Effector memory CD4-positive, alpha-beta T cell (primary cell): ENCODE data around the gene TES.

Source experiments
- DNase-seq, 3 donors: peaks; one replicate each; pipeline ENCODE4 v3.0.0-alpha.2; 2020
- H3K27ac ChIP-seq: 2 replicates; pipeline ENCODE4 v1.7.0; 2013; ENCODE audit warnings: mild to moderate bottlenecking, low read length, moderate library complexity; ENCODE audit not compliant: insufficient read depth, poor library complexity, severe bottlenecking
- H3K27me3 ChIP-seq: replicated peaks from 2 replicates; pipeline ENCODE4 v1.7.0; 2013; ENCODE audit warnings: mild to moderate bottlenecking, low read length; ENCODE audit not compliant: insufficient read depth, control insufficient read depth, poor library complexity, severe bottlenecking
- H3K36me3 ChIP-seq: 2 replicates; pipeline ENCODE4 v1.7.0; 2013; ENCODE audit warnings: mild to moderate bottlenecking, low read length, moderate library complexity; ENCODE audit not compliant: control insufficient read depth, insufficient read depth
- H3K4me1 ChIP-seq: 2 replicates; pipeline ENCODE4 v1.7.0; 2013; ENCODE audit warnings: low read length, mild to moderate bottlenecking; ENCODE audit not compliant: control insufficient read depth, insufficient read depth, poor library complexity, severe bottlenecking
- H3K4me3 ChIP-seq: 2 replicates; pipeline ENCODE4 v1.7.0; 2013; ENCODE audit warnings: low read length, low read depth, mild to moderate bottlenecking; ENCODE audit not compliant: insufficient read depth, poor library complexity, severe bottlenecking
- H3K9me3 ChIP-seq: 2 replicates; pipeline ENCODE4 v1.7.0; 2013; ENCODE audit warnings: mild to moderate bottlenecking, low read length, moderate library complexity; ENCODE audit not compliant: control insufficient read depth

Gene TES

GRCh38 chr7:116185956-116186355, 24.4 kb upstream of the TES start:
- no peak for DNase-seq
- H3K36me3 ChIP-seq, result no peaks in the 10 kb centered on the region
- no peak overlapping the region for H3K4me3 ChIP-seq
- H3K4me1 ChIP-seq, result no peaks in the 10 kb centered on the region
- no peaks in the 10 kb centered on the region for H3K27me3 ChIP-seq
- H3K9me3 ChIP-seq, result no peaks in the 10 kb centered on the region
- H3K27ac ChIP-seq, result no peak overlapping the region

DNA sequence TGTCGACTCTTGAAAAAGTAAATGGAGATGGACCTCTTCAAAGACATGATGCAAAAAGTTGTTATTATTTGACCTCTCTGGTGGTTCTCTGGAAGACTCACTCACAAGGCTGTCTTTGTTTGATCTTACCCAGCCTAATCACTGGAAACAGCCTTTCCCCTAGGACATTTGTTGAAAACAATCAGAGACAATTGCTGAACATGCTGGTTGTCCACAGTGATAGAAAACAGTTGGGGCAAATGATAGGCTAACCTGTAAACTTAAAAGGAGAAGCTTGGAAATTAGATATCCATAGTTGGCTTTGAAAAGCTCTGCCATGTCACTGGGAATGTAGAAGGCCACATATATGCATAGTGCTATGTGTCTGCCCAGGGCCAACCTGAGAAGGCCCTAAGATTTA, 22.9 kb upstream of the TES start:
- H3K27ac ChIP-seq, result no peak overlapping the region
- DNase-seq, result no peak
- no peaks in the 10 kb centered on the region for H3K4me1 ChIP-seq
- H3K27me3 ChIP-seq, result no peaks in the 10 kb centered on the region
- H3K36me3 ChIP-seq, result no peaks in the 10 kb centered on the region
- H3K4me3 ChIP-seq, result no peak overlapping the region
- H3K9me3 ChIP-seq, result no peaks in the 10 kb centered on the region

GRCh38 chr7:116193329-116194087, 16.8 kb upstream of the TES start:
- Histone ChIP-seq H3K27ac (no peak overlapping the region), H3K27me3 (no peaks in the 10 kb centered on the region), H3K9me3 (no peaks in the 10 kb centered on the region), H3K36me3 (no peaks in the 10 kb centered on the region), H3K4me1 (no peaks in the 10 kb centered on the region), H3K4me3 (no peak overlapping the region)
- DNase-seq, result no peak

DNA sequence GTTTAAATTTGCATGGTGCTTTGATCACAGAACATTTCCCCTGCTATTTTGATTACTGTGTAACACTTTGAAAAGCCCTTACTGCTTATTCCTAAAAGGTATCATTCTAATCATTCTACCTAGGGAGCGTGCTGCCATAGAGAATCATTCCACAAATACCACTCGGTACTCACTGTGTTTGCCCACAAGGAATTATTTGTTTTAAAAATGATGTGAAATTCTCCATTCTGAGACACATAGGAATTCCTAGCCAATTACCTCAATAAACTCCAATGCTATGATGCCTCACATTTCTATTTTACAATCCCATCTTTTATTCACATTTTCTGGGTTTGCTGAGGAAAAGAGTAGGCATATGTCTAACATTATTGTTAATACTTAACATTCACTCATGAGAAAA, 16.2 kb upstream of the TES start:
- no peaks in the 10 kb centered on the region for H3K9me3 ChIP-seq
- H3K4me3 ChIP-seq, result no peak overlapping the region
- DNase-seq, result no peak
- no peaks in the 10 kb centered on the region for H3K36me3 ChIP-seq
- H3K27ac ChIP-seq, result no peak overlapping the region
- H3K27me3 ChIP-seq, result no peaks in the 10 kb centered on the region
- H3K4me1 ChIP-seq, result no peaks in the 10 kb centered on the region

DNA sequence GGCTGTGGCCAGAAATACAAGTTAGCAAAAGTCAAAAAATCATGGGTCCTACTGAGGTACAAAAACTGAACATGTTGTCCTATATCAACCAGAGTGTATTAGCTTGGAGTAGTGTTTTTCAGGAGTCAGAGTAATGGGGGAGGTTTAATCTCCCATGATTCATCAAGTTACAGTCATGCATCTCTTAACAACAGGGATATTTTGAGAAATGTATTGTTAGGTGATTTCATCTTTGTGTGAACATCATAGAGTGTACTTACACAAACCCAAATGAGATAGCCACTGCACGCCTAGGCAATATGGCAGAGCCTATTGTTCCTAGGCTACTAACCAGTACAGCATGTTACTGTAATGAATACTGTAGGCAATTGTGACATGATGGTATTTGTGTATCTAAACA, 14.9 kb upstream of the TES start:
- Histone ChIP-seq H3K27me3 (no peaks in the 10 kb centered on the region), H3K9me3 (no peaks in the 10 kb centered on the region), H3K36me3 (no peaks in the 10 kb centered on the region), H3K4me1 (no peaks in the 10 kb centered on the region), H3K4me3 (no peak overlapping the region), H3K27ac (no peak overlapping the region)
- no peak for DNase-seq

GRCh38 chr7:116196947-116197346, 13.4 kb upstream of the TES start:
- Histone ChIP-seq H3K36me3 (no peaks in the 10 kb centered on the region), H3K4me3 (no peak overlapping the region), H3K27me3 (no peaks in the 10 kb centered on the region), H3K4me1 (no peaks in the 10 kb centered on the region), H3K9me3 (no peaks in the 10 kb centered on the region), H3K27ac (no peak overlapping the region)
- DNase-seq, result no peak

GRCh38 chr7:116197360-116197759, 13.0 kb upstream of the TES start:
- no peak for DNase-seq

GRCh38 chr7:116198748-116199410, 11.5 kb upstream of the TES start:
- no peak for DNase-seq
- Histone ChIP-seq H3K36me3 (no peaks in the 10 kb centered on the region), H3K27ac (no peak overlapping the region), H3K27me3 (no peaks in the 10 kb centered on the region), H3K4me1 (no peaks in the 10 kb centered on the region), H3K4me3 (no peak overlapping the region), H3K9me3 (no peaks in the 10 kb centered on the region)

More at GRCh38 chr7:116197360-116197759, 13.0 kb upstream of the TES start:
- Histone ChIP-seq H3K4me3 (no peak overlapping the region), H3K27ac (no peak overlapping the region), H3K27me3 (no peaks in the 10 kb centered on the region), H3K9me3 (no peaks in the 10 kb centered on the region), H3K4me1 (no peaks in the 10 kb centered on the region), H3K36me3 (no peaks in the 10 kb centered on the region)

DNA sequence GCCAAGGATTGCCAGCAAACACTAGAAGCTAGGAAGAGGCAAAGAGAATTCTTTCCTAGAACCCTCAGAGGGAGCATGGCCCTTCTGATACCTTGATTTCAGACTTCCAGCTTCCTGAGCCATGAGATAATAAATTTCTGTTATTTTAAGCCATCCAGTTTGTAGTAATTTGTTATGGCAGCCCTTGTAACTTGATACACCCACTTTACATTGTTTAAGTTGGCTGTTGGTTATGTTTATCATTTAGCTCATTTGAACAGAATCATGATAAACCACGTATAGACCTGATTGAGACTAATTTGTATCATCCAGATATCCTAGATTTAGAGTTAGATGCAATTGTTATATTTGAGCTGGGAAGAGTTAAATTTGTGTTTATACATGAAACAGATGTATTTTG, 9.4 kb upstream of the TES start:
- no peak for DNase-seq
- Histone ChIP-seq H3K27me3 (no peaks in the 10 kb centered on the region), H3K4me1 (no peaks in the 10 kb centered on the region)

DNA sequence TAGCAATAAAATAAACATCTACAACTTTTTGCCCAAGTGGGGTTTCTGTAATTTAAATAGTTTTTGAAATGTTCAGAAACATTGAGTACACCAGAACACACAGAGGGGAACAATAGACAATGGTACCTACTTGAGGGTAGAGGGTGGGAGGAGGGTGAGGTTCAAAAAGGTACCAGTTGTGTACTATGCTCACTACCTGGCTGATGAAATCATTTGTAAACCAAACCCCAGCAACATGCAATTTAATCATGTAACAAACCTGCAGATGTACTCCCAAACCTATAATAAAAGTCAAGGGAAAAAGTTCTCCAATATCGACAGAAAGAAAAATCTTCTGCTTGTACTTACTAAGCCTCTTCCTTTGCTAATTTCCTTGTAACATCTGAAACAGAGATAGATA, 4.2 kb upstream of the TES start:
- DNase-seq, result no peak
- Histone ChIP-seq H3K4me3 (no peak overlapping the region), H3K36me3 (no peaks in the 10 kb centered on the region), H3K27me3 (no peaks in the 10 kb centered on the region), H3K4me1 (peaks cover 4% of the 10 kb centered on the region), H3K9me3 (no peaks in the 10 kb centered on the region), H3K27ac (no peak overlapping the region)

More for the DNA sequence above, 9.4 kb upstream of the TES start:
- H3K4me3 ChIP-seq, result no peak overlapping the region
- no peaks in the 10 kb centered on the region for H3K36me3 ChIP-seq
- H3K9me3 ChIP-seq, result no peaks in the 10 kb centered on the region
- no peak overlapping the region for H3K27ac ChIP-seq
